Vagina (tissue), 2 donors: ENCODE data around the gene KCNK1.

Experiments
- CTCF ChIP-seq, 3 experiments: fragments of 450-650 bp in 2 of 3; fragments of 200-600 bp in 1 of 3; sonication (generic) in 1 of 3; IDR thresholded peaks; one replicate each; pipeline ENCODE4 v1.5.1; 2017 to 2019; ENCODE audit warnings: antibody characterized with exemption in 3 of 3, mild to moderate bottlenecking in 2 of 3, moderate library complexity in 2 of 3
- POLR2A ChIP-seq, 2 donors: fragments of 450-650 bp; IDR thresholded peaks; one replicate each; pipeline ENCODE4 v1.6.1; 2017; ENCODE audit warnings: antibody characterized with exemption in 2 of 2, mild to moderate bottlenecking in 2 of 2, moderate library complexity in 2 of 2
- POLR2AphosphoS5 ChIP-seq, 2 donors: sonication (generic); formaldehyde crosslinking; IDR thresholded peaks; one replicate each; pipeline ENCODE4 v1.9.0; 2017; ENCODE audit warnings: antibody characterized with exemption in 2 of 2, mild to moderate bottlenecking in 2 of 2, low read depth in 1 of 2; ENCODE audit not compliant: insufficient read depth in 1 of 2

- no peak for TF ChIP-seq POLR2AphosphoS5 (IDR thresholded peaks at IDR 0.05; ENCODE audit: insufficient read depth in 1 of 2, low read depth in 1 of 2)
- no peak for TF ChIP-seq CTCF (IDR thresholded peaks at IDR 0.05)
- no peak for TF ChIP-seq POLR2A (IDR thresholded peaks at IDR 0.05)
These were observed 3.3 kb upstream of the KCNK1 start for GRCh38 chr1:233610628-233611027.
